Upper lobe of right lung (tissue), 1 donor: ENCODE measurements around the gene TENM4. TPM values are rescaled to one million over a fixed set of nuclear protein-coding genes. Genes with fewer than 3 reads are reported as not detected.
A peak's percentile ranks its signal among the peaks of the same experiment; 100 is the strongest.

ENCODE experiments used
- ATAC-seq: fragments of 200-7000 bp; cut with Tn5 transposase; one replicate; pipeline ENCODE4 v1.9.1; 2020; ENCODE audit warnings: mild to moderate bottlenecking, moderate library complexity
- DNase-seq: peaks from one replicate; pipeline ENCODE4 v3.0.0-alpha.2; 2020
- H3K27ac ChIP-seq: fragments of 200-600 bp; one replicate; pipeline ENCODE4 v1.8.0; 2022
- H3K27me3 ChIP-seq: fragments of 200-600 bp; one replicate; pipeline ENCODE4 v1.8.0; 2022; ENCODE audit warnings: mild to moderate bottlenecking
- H3K36me3 ChIP-seq: fragments of 200-600 bp; one replicate; pipeline ENCODE4 v1.8.0; 2022
- H3K4me1 ChIP-seq: fragments of 200-600 bp; one replicate; pipeline ENCODE4 v1.8.0; 2022
- H3K4me3 ChIP-seq: fragments of 200-600 bp; one replicate; pipeline ENCODE4 v1.8.0; 2022; ENCODE audit warnings: mild to moderate bottlenecking
- H3K9me3 ChIP-seq: fragments of 200-600 bp; one replicate; pipeline ENCODE4 v1.8.0; 2022
- CTCF ChIP-seq: fragments of 200-600 bp; IDR thresholded peaks from one replicate; pipeline ENCODE4 v1.8.0; 2022; ENCODE audit warnings: antibody characterized with exemption
- intact Hi-C: fragments of 100-400 bp; cut with DNase I; formaldehyde crosslinking; loops from one replicate; pipeline ENCODE4 v1.11.0; 2022
- total RNA-seq: library from RNA; stranded (reverse); fragmentation: NEBNext Ultra II Directional; extraction: Animal tissue kit (Norgen Biotek cat#: 25700); gene quantifications from one replicate; pipeline ENCODE4 v1.2.1, GENCODE V29; 2021
- donor health status: DM: no; HTN: yes; CAD: no; lungs with severe emphysema.

The TENM4 gene
- total RNA-seq, 1 donor from 2014 or later, result 4.3 TPM

GRCh38 chr11:79110796-79111195 lies 330.0 kb downstream of the TENM4 start:
- no peaks in the 10 kb centered on the region for H3K9me3 ChIP-seq
- DNase-seq (no peak), ATAC-seq (no peak)
- TF ChIP-seq CTCF, result no peak
- H3K4me3 ChIP-seq, result no peak overlapping the region
- no peaks in the 10 kb centered on the region for H3K36me3 ChIP-seq
- H3K27ac ChIP-seq, result no peak overlapping the region
- H3K27me3 ChIP-seq, result no peaks in the 10 kb centered on the region
- no peaks in the 10 kb centered on the region for H3K4me1 ChIP-seq
- intact Hi-C loops, result no loop called here

- H3K9me3 ChIP-seq, result no peaks in the 10 kb centered on the region
- H3K27me3 ChIP-seq, result no peaks in the 10 kb centered on the region
- ATAC-seq (no peak), DNase-seq (no peak)
- intact Hi-C loops, result no loop called here
- no peaks in the 10 kb centered on the region for H3K36me3 ChIP-seq
- no peak overlapping the region for H3K4me3 ChIP-seq
- TF ChIP-seq CTCF, result no peak
- H3K27ac ChIP-seq, result no peak overlapping the region
- no peaks in the 10 kb centered on the region for H3K4me1 ChIP-seq
Observed at GRCh38 chr11:79110321-79110720, 330.5 kb downstream of the TENM4 start.

- no peaks in the 10 kb centered on the region for H3K4me1 ChIP-seq
- no peaks in the 10 kb centered on the region for H3K36me3 ChIP-seq
- DNase-seq (no peak), ATAC-seq (no peak)
- H3K9me3 ChIP-seq, result no peaks in the 10 kb centered on the region
- no peak overlapping the region for H3K27ac ChIP-seq
- H3K4me3 ChIP-seq, result no peak overlapping the region
- H3K27me3 ChIP-seq, result no peaks in the 10 kb centered on the region
- no peak for TF ChIP-seq CTCF
- intact Hi-C loops, result no loop called here
Observed at GRCh38 chr11:79108851-79109250, 332.0 kb downstream of the TENM4 start.

GRCh38 chr11:79102840-79103239 lies 338.0 kb downstream of the TENM4 start:
- H3K27ac ChIP-seq, result no peak overlapping the region
- no peaks in the 10 kb centered on the region for H3K4me1 ChIP-seq
- no peaks in the 10 kb centered on the region for H3K27me3 ChIP-seq
- DNase-seq (no peak), ATAC-seq (no peak)
- TF ChIP-seq CTCF, result no peak
- no peak overlapping the region for H3K4me3 ChIP-seq
- H3K36me3 ChIP-seq, result no peaks in the 10 kb centered on the region
- intact Hi-C loops, result no loop called here
- H3K9me3 ChIP-seq, result no peaks in the 10 kb centered on the region

- intact Hi-C loops, result no loop called here
- no peak for TF ChIP-seq CTCF
- no peak for DNase-seq
- peaks cover 6% of the 10 kb centered on the region for H3K4me1 ChIP-seq
- ATAC-seq, result no peak
- H3K27ac ChIP-seq, result no peak overlapping the region
- no peaks in the 10 kb centered on the region for H3K9me3 ChIP-seq
- H3K27me3 ChIP-seq, result no peaks in the 10 kb centered on the region
- H3K36me3 ChIP-seq, result no peaks in the 10 kb centered on the region
- H3K4me3 ChIP-seq, result no peak overlapping the region
Observed at GRCh38 chr11:79101656-79102055, 339.2 kb downstream of the TENM4 start.

GRCh38 chr11:79100093-79100910 lies 340.5 kb downstream of the TENM4 start:
- intact Hi-C loops, result no loop called here
- TF ChIP-seq CTCF, result peak; percentile 64
- Histone ChIP-seq H3K36me3 (no peaks in the 10 kb centered on the region), H3K27me3 (no peaks in the 10 kb centered on the region), H3K4me3 (no peak overlapping the region), H3K4me1 (peaks cover 6% of the 10 kb centered on the region), H3K9me3 (no peaks in the 10 kb centered on the region), H3K27ac (no peak overlapping the region)
- peak; percentile 86 for ATAC-seq
- no peak for DNase-seq
